ENCODE measurements around the gene RNF19B. TPM values are rescaled to one million over a fixed set of nuclear protein-coding genes. Genes with fewer than 3 reads are reported as not detected.

Gene RNF19B
- polyA plus RNA-seq, 2 of the 4 experiments (the other 2 are of a cell fraction) = 9.9 to 22.6 TPM

DNA sequence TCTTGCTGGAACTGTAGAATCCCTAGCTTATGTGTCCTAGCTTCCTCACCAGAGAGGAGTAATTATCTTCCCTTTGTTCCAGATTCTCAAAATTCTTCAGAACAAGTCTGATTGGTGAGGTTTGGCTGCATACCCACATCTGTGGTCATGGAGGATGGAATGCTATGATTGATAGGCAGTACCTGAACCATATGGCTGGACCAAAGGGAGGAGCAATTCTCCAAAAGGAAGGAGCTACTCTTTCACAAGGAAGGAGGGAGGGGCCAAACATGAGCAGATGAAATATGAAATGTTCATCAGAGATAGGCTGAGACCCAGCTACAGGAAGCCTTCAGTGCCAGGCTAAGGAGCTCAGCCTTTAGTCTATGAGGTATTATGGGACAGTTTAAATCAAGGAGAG lies 5.0 kb upstream of the RNF19B start:
- no peak overlapping the region for H3K4me3 ChIP-seq
- DNase-seq (ENCODE audit: low read depth in 1 of 2, low spot score in 1 of 2) (no peak), ATAC-seq (no peak), FAIRE-seq (no peak)
- no peaks in the 10 kb centered on the region for H3K4me1 ChIP-seq
- H3K4me2 ChIP-seq = no peak overlapping the region
- H3K27ac ChIP-seq = no peak overlapping the region
- CTCF ChIA-PET = interaction anchor here (0.6 to 1.7 kb wide), 5 partner anchors 11 to 95 kb away, joined by 3 to 4 read pairs (median 3); no protein-coding TSS in a partner anchor
- TF ChIP-seq, protein P1, sequence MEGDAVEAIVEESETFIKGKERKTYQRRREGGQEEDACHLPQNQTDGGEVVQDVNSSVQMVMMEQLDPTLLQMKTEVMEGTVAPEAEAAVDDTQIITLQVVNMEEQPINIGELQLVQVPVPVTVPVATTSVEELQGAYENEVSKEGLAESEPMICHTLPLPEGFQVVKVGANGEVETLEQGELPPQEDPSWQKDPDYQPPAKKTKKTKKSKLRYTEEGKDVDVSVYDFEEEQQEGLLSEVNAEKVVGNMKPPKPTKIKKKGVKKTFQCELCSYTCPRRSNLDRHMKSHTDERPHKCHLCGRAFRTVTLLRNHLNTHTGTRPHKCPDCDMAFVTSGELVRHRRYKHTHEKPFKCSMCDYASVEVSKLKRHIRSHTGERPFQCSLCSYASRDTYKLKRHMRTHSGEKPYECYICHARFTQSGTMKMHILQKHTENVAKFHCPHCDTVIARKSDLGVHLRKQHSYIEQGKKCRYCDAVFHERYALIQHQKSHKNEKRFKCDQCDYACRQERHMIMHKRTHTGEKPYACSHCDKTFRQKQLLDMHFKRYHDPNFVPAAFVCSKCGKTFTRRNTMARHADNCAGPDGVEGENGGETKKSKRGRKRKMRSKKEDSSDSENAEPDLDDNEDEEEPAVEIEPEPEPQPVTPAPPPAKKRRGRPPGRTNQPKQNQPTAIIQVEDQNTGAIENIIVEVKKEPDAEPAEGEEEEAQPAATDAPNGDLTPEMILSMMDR (IDR thresholded peaks at IDR 0.05) = no peak
- TF ChIP-seq HOXB5 (CRISPR knock-in tag; IDR thresholded peaks at IDR 0.05) = no peak
- TF ChIP-seq RFX5 (IDR thresholded peaks at IDR 0.05) = no peak
- TF ChIP-seq, protein P2, sequence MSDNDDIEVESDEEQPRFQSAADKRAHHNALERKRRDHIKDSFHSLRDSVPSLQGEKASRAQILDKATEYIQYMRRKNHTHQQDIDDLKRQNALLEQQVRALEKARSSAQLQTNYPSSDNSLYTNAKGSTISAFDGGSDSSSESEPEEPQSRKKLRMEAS (IDR thresholded peaks at IDR 0.05) = no peak
- TF ChIP-seq, protein P3, sequence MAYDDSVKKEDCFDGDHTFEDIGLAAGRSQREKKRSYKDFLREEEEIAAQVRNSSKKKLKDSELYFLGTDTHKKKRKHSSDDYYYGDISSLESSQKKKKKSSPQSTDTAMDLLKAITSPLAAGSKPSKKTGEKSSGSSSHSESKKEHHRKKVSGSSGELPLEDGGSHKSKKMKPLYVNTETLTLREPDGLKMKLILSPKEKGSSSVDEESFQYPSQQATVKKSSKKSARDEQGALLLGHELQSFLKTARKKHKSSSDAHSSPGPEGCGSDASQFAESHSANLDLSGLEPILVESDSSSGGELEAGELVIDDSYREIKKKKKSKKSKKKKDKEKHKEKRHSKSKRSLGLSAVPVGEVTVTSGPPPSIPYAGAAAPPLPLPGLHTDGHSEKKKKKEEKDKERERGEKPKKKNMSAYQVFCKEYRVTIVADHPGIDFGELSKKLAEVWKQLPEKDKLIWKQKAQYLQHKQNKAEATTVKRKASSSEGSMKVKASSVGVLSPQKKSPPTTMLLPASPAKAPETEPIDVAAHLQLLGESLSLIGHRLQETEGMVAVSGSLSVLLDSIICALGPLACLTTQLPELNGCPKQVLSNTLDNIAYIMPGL (CRISPR knock-in tag; IDR thresholded peaks at IDR 0.05; ENCODE audit: borderline replicate concordance) = no peak
- POLR2A ChIA-PET = no interaction called here
- no peaks in the 10 kb centered on the region for H3K9me3 ChIP-seq

DNA sequence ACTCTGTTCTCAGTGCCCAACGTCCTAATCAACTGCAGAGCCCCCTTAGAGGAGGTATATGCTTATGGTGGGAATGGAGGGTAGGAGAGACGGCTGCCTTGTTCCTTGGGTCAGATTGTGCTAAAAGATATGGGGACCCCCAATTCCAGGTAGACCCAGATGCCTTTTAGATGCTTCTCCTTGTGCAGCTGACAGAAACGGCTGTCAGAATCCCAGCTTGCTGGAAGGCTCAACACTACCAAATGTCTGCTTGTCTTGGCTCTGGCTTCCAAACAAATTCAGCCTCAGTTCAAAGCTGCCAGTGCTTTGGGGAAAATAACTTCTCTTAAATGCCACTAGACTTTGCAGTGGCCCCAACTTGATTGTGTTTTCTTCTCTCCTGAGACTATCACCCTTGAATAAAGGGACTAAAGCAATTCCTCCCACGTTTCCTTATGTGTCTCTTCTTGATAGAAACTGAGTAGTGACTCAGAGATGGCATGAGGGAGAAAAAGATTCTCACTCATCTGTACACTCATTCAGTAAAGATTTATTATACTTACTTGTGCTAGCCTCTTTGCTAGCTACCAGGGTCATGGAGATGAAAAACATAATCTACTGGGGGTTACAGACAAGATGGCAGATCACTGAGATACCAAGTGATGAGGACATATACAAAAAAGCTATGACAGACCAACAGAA lies 3.4 kb upstream of the RNF19B start:
- FAIRE-seq (no peak), DNase-seq (ENCODE audit: low read depth in 1 of 2, low spot score in 1 of 2) (no peak), ATAC-seq (no peak)
- Histone ChIP-seq H3K4me2 (no peak overlapping the region), H3K4me1 (no peaks in the 10 kb centered on the region), H3K4me3 (no peak overlapping the region), H3K27ac (no peak overlapping the region), H3K9me3 (no peaks in the 10 kb centered on the region)
- ChIA-PET CTCF (interaction anchor here (0.6 kb wide), 1 partner anchor 543 kb away, joined by 3 read pairs; no protein-coding TSS in a partner anchor), POLR2A (no interaction called here)
- WGBS (ENCODE audit: missing lambda C conversion rate) = 51% methylated on average over 4 of the region's 4 CpGs
- TF ChIP-seq EHF (CRISPR knock-in tag; IDR thresholded peaks at IDR 0.05) (no peak), JUNB (IDR thresholded peaks at IDR 0.05) (no peak), JUN (IDR thresholded peaks at IDR 0.05) (no peak), CBX8 (IDR thresholded peaks at IDR 0.05) (no peak)

DNA sequence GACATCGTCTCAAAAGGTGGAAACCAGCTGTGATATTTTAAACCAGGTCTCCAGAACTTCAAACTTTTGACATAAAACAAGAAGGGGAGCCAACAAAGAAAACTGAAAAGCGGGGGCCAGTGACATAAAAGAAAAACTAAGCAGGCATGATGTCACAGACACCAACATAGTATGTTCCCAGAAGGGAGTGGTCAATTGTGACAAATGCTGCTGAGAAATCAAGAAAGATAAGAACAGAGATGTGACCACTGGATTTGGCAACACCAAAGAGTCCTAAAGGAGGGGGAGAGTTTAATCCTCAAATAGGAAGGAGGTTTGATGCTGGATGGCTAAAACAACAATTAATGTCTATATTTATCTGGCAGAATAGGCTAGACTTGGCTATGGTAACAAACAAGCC lies 2.3 kb upstream of the RNF19B start:
- H3K4me1 ChIP-seq = peaks cover 7% of the 10 kb centered on the region; the same call in 2 of the 3 replicates
- DNase-seq (ENCODE audit: low read depth in 1 of 2, low spot score in 1 of 2) = no peak
- no peak for FAIRE-seq
- 74% methylated on average over 2 of the region's 2 CpGs for WGBS (ENCODE audit: missing lambda C conversion rate)
- CTCF ChIA-PET = interaction anchor here (1.5 kb wide), 1 partner anchor 34 kb away, joined by 4 read pairs; no protein-coding TSS in a partner anchor
- no peak overlapping the region for H3K4me3 ChIP-seq
- POLR2A ChIA-PET = no interaction called here
- no peak overlapping the region for H3K4me2 ChIP-seq
- ATAC-seq = no peak
- TF ChIP-seq CBX2 (IDR thresholded peaks at IDR 0.05; ENCODE audit: borderline replicate concordance, low read depth) (no peak), RNF2 (IDR thresholded peaks at IDR 0.05; ENCODE audit: borderline replicate concordance, low read depth) (no peak), HEYL (CRISPR knock-in tag; IDR thresholded peaks at IDR 0.05) (no peak), ESRRA (IDR thresholded peaks at IDR 0.05; ENCODE audit: borderline replicate concordance, low read length) (no peak), EHMT2 (IDR thresholded peaks at IDR 0.05; ENCODE audit: low read depth) (no peak), JUN (IDR thresholded peaks at IDR 0.05) (no peak), CHD2 (IDR thresholded peaks at IDR 0.05; ENCODE audit: low read length, partially characterized antibody) (no peak), EP300 (IDR thresholded peaks at IDR 0.05) (no peak), POLR2A (IDR thresholded peaks at IDR 0.05; ENCODE audit: low read length) (no peak), TP53 (CRISPR knock-in tag; IDR thresholded peaks at IDR 0.05) (no peak), MYC (IDR thresholded peaks at IDR 0.05; ENCODE audit: borderline replicate concordance, low read length) (no peak), RAD21 (conservative IDR thresholded peaks at IDR 0.05 in 1 of 2, IDR thresholded peaks at IDR 0.05 in 1 of 2) (no peak), SMC3 (IDR thresholded peaks at IDR 0.05) (no peak), HDAC2 (IDR thresholded peaks at IDR 0.05) (no peak)
- TF ChIP-seq, protein P3 (CRISPR knock-in tag; IDR thresholded peaks at IDR 0.05; ENCODE audit: borderline replicate concordance) = no peak
- TF ChIP-seq, protein P4, sequence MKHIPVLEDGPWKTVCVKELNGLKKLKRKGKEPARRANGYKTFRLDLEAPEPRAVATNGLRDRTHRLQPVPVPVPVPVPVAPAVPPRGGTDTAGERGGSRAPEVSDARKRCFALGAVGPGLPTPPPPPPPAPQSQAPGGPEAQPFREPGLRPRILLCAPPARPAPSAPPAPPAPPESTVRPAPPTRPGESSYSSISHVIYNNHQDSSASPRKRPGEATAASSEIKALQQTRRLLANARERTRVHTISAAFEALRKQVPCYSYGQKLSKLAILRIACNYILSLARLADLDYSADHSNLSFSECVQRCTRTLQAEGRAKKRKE (CRISPR knock-in tag; IDR thresholded peaks at IDR 0.05; ENCODE audit: low read depth) = no peak
- TF ChIP-seq, protein P5, sequence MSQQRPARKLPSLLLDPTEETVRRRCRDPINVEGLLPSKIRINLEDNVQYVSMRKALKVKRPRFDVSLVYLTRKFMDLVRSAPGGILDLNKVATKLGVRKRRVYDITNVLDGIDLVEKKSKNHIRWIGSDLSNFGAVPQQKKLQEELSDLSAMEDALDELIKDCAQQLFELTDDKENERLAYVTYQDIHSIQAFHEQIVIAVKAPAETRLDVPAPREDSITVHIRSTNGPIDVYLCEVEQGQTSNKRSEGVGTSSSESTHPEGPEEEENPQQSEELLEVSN (IDR thresholded peaks at IDR 0.05; ENCODE audit: borderline replicate concordance, low read depth) = no peak
- no peaks in the 10 kb centered on the region for H3K9me3 ChIP-seq
- no peak overlapping the region for H3K27ac ChIP-seq
